Ureter (tissue), 1 donor: ENCODE measurements around the gene IL18BP. TPM values are rescaled to one million over a fixed set of nuclear protein-coding genes. Genes with fewer than 3 reads are reported as not detected.

Source experiments
- DNase-seq: peaks from one replicate; pipeline ENCODE4 v3.0.0-alpha.2; 2020; ENCODE audit warnings: low spot score
- total RNA-seq: library from RNA; stranded (reverse); gene quantifications from one replicate; pipeline ENCODE4 v1.2.4, GENCODE V29; 2023
- donor health status: DM: yes; HTN: yes; CAD: no.

IL18BP gene
- total RNA-seq, 1 donor from 2014 or later, result 13.1 TPM

- DNase-seq, result no peak
Observed at GRCh38 chr11:72012897-72013721, 14.4 kb downstream of the IL18BP start.

DNA sequence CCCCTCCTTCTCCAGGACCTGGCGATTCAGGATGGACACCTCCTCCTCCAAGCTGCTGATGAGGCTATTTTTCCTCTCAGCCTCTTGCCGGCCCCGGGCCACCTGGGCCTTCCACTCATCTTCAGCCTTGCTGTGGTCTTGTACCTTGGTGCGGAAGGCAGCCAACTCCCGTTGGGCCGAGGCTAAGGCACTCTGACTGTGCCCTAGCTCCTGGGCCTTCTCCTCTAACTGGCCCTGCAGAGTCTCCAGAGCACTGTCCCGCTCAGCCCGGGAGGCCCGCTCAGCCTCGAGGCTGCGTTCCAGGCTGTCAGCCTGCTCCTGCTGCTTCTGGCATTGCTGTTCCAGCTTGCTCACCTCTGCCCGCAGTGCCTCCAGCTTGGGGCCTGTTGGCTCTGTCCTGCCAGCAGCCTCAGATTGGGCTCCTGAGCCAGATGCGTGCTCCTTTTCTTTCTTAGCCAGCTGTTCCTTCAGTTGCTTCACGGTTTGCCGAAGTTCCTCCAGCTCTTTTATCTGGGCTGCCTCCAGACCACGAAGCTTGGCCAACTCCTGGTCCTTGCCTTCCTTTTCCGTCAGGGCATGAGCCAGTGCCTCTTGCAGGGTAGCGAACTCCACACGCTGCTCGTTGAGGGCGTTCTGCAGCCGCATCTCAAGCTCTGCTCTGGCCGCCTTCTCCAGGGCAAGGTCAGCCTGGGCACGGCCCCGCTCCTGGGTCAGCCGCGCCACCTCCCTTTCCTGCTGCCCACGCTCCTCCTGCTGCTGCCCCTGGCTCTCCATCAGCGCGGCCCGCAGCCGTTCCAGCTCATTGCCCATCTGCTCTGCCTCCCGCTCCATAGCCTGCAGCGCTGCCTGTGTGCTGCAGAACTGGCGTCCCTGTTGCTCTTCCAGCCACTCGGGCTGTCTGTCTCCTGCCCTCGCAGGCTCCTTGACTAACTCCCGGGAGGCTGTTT, 15.3 kb downstream of the IL18BP start:
- DNase-seq, result no peak

DNA sequence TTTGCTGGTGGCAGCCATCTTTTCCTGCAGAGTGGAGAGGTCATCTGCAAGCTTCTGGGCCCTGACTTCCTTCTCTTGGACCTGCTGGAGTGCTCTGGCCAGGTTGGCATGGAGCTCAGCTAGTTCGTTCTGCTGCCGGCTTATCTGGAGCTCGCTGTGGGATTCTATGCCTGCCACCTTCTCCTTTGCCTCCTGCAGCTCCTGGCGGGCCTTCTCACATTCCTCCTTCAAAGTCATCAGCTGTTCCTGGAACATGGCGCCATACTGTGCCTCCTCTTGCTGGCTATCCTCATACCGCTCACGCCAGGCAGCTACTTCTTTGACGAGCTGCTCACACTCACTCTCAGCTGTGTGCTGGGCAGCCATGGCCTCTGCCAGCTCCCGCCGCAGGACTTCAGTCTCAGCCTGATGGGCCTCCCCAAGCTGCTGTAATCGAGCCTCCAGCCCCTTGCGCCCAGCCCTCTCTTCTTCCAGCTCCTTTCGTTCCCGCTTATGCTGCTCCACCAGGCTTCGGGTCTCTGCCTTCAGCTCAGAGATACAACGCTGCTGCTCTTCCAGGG, 16.1 kb downstream of the IL18BP start:
- no peak for DNase-seq

DNA sequence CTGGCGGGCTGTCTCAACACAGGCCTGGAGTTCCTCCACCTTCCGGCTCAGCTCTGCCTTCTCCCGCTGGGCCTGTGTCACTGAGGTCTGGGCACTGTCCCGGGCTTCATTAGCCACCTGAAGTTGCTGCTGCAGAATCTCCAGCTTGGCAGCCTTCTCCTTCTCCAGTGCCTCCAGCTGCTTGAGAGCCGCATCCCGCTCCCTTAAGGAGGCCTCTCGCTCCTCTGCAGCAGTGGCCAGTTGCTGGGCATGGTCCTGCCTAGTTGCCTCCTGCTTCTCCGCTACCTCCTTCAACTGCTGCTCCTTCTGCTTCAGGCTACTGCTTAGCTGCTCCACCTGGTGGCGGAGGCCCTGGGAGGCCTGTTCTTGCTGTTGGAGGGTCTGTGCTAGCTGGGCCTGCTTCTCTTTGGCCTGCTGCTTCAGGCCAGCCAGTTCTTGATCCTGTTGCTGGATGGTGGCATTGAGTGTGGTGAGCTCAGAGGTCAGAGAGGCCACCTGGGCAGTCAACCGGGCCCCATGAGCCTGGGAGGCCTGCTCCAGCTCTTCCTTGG, 16.9 kb downstream of the IL18BP start:
- DNase-seq, result no peak

GRCh38 chr11:72018171-72018570, 19.5 kb downstream of the IL18BP start:
- no peak for DNase-seq

- DNase-seq, result no peak
Observed at GRCh38 chr11:72023335-72023734, 24.6 kb downstream of the IL18BP start.

DNA sequence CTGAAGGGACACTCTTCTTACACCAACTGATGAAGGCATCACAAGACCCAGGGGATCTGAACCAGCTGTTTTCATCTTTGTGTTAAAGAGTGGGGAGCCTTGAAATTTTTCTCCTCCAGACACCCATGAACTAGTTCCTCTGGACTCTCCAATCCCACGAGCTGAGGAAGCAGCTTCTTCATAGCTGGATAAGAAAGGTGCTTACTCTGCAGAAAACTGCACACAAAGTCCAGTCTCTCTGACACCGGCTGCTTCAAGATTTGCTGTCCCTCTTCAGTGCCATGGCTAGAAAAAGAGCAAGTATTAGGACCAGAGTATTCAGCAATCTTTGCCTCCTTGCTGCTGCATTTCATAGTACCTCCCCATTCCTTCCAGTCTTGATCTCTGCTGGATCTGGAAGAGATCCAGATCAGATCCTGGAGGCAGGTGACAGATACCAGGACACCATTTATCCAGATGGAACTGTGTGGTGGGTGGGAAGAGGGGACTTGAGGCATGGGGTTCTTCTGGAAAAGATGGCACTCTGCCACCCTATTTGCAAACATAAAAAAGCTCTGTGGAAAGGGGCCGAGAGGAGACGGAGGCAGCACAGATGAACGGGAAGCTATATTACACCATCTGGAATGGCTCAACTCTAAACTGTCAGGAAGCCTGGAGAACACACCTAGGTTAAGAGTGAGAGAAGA, 25.5 kb downstream of the IL18BP start:
- no peak for DNase-seq

DNA sequence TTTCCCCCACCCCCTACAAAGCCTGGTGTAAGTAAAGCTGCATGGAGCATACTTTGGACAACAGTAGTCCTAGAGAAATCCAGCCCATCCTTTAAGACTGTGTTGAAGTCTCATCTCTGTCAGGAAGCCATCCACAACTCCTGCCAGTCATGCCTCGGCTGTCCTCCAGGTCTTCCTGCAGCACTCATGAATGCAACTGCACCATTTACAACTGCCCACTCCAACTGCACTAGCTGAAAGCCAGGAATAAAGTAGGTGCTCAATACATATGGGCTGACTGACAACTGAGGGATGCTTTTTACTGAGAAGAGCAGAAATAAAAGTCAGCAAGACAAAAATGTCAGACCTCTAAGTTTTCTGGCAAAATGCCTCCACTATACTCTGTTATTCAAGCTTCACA, 27.4 kb downstream of the IL18BP start:
- no peak for DNase-seq

DNA sequence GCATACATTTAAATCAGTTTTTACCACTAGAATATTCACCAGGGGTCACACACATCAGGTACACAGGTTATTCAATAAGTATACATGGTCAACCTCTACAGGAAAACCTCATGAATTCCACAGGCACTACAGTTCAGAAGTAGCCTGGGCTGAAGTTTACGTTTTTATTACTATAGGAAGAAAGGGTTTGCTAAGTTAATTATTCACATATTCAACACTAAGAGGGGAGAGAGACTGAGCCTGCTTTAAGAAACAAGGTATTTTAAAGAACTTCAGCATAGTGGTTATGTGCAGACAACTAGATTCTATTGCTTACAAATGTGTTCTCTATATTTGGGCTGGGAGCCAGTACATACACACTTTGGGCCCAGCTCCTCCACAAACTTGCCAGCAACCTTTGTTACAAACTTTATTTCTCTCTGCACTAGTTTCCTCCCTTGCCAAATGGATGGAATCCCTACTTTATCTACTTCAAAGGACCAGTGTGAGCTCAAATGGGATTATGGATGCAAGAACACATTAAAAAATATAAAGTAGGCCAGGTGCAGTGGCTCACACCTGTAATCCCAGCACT, 31.9 kb downstream of the IL18BP start:
- no peak for DNase-seq

DNA sequence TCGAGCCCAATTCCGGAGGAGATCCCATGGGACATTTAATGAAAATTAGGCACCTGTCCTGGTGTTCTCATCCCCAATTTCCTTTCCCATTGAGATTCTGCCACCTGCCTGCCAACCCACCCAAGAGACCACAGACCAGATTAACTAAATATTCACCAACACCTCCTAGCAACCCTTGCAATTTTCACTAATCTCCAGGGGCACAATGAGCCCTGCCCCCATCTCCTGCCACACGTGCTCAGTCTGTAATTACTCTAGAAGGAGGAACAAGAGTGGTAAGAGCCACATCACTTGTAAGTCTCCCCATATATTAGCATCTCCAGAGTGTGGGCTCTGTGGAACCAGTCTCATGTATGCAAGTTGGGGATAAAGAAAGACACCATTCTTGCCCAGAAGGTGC, 38.0 kb downstream of the IL18BP start:
- no peak for DNase-seq

DNA sequence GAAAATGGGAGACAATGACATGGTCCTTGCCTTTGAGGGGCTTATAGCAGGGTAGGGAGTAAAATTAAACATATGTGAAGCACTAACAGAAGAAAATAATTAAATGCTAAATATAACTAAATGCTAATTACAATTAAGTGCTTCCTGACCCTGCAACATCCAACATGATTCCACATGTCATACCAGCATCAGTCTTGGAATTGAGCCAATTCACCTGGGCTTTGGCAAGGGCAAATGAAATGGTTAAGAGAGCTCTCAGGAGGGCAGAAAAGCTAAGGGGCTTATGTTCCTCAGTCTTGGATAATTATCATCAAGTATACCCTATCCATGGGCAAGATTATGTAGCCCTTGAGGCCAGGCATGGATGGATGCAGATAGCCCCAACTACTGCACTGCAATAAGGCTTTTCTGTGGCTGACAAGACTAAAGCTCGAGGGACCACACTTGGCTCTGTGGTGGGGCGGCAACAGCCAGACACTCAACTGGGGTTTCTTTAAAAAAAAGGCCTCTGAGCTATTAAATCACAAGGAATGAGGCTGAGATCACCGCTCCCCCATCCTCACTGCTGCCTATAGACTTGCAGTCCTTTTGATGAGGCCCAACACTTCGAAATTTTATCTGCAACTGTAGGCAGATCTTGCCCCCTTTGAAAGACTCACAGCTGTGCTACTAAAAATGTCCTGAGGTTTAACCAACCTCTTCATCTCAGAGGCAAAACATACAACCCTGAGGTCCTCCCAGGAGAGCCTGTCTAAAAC, 39.0 kb downstream of the IL18BP start:
- DNase-seq, result no peak

- DNase-seq, result peak; percentile 75
Observed at GRCh38 chr11:72038491-72038890, 39.8 kb downstream of the IL18BP start.

DNA sequence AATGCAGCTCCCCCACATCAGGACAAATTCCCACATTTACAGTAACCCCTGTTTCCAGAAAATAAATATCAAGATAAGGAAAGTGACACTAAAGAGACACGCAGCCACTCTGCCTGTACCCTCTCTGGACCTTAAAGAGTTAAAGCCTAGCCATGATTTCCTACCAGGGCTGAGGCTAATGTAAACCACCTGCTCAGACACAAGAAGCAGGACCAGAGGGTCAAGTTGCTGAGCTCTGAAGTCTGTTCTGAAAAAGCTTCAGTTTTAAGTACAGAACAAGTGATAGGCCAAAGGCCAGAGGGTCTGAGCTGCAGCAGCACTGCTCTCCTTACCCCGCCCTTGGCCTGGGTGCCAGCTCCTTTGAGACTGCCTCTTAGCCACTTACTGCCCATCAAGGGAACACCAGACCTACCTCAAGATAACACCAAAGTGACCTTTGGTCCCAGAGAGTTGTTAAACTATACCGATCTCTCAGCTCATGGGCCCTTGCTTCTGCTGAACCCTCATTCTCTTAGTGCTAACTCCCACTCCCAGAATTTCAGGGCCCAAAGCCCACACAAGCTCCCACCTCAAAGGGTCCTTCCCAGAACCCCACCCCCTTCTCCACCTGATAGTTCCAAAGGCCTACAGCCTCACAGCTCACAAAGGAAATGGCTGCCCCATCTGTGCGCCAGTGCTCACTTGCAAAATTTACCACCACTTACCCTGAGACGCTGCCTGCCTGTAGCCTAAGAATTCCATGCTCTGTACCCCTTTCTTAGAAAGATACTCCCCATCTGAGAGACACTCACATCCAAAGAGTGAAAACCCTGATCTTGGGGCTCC, 40.5 kb downstream of the IL18BP start:
- DNase-seq, result no peak

DNA sequence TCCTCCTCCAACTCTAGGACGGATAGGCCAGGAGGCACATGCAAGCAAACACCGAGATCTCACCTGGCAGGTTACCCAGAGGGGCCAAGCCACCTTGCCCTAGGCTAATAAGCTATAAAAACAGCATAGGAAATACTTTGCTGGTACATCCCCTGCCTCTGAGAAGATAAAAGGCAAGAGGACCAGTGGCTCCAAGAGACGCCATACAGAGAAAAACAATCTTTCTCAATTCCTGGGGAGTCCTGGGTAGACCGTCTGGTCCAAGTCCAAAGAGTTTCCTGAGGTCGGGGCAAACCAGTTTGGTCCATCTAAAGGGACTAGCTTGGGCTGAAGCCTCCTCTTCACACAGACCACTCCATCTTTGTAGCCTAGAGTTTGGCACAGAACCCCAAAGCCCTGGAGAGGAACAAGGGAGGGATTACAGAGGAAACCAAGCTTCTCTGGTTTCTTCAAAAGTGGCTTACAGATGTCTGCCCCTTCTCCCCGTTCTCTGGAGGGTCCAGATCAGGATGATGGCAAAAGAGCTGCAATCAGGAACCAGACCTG, 41.2 kb downstream of the IL18BP start:
- DNase-seq, result peak; percentile 55

DNA sequence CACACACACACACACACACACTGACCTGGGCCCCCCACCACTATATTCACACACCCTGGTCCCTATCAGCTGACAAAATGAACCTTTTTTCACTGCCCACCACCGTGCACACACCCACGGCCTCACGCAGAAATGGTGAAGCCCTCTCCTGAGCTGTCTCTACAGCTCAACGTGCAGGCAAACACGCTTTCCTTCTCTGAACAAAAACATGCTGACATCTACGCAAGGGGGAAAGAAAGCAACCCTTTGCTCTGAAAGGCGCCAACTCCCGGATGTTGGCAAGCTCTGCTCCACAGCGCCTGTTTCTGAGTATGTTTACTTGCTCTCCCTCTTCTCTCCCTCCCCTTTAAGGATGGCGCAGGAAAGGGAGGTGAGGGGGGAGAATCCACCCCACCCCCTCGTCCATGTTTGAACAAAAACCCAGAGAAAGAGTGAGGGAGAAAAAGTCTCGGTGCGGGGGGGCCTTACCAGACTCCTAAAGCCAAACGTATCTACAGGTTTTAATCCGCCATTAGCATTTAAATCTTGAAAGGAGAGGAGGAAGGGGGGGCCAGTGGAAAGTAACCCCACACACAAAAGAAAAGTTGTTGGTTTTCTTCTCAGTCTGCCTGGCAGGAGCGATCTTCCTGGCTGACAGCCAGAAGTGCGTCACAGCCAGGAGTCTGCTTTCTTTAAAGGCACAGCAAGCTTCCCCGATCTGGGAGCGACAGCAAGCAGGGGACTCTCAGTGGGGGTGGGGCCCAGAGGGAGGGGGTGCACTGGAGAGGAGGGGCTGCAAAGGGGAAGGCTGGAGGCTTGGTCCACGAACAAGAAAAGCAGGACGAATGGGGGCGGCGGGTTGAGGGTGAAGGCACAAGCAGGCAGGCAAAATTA, 42.0 kb downstream of the IL18BP start:
- peak; percentile 96 for DNase-seq

DNA sequence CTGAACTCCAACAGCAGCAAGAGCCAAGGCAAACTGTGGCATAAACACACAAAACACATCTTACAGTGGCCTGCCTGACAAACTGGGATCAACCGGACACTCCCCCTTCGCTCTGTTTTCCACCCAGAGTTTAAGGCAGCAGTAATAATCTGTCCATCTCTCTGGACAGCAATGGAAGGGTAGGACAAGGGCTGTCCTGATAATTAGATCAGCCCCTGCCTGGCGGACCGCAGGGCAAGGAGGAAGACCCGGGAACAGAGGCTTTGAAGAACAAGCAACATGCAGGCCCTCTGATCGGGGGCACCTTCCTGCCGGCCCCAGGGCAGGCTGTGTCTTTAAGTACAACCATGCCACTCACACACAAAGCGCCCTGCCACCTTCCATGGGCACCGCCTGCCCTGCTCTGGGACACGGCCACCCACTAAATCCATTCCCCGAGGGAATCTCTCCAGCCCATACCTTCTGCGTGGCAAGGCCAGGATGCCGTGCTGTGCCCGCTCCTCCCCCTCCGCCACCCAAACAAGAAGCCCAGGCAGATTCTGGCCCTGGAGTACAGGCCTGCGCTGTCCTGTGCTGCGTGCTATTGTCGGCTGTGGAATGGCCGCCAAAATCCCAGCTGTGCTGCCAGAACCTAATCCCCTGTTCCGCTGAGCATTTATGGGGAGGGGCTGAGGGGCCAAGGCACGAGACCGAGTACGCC, 42.8 kb downstream of the IL18BP start:
- DNase-seq, result peak; percentile 81

- no peak for DNase-seq
Observed at GRCh38 chr11:72042064-72042745, 43.5 kb downstream of the IL18BP start.
